ENCODE data around the gene SLC43A3. TPM values are rescaled to one million over a fixed set of nuclear protein-coding genes. Genes with fewer than 3 reads are reported as not detected.

The SLC43A3 gene
- total and polyA plus RNA-seq, 9 of the 15 experiments (the other 6 are each of a cell fraction or from before 2014, with no cell fraction given), result 63.7 to 281 (median 139) TPM

DNA sequence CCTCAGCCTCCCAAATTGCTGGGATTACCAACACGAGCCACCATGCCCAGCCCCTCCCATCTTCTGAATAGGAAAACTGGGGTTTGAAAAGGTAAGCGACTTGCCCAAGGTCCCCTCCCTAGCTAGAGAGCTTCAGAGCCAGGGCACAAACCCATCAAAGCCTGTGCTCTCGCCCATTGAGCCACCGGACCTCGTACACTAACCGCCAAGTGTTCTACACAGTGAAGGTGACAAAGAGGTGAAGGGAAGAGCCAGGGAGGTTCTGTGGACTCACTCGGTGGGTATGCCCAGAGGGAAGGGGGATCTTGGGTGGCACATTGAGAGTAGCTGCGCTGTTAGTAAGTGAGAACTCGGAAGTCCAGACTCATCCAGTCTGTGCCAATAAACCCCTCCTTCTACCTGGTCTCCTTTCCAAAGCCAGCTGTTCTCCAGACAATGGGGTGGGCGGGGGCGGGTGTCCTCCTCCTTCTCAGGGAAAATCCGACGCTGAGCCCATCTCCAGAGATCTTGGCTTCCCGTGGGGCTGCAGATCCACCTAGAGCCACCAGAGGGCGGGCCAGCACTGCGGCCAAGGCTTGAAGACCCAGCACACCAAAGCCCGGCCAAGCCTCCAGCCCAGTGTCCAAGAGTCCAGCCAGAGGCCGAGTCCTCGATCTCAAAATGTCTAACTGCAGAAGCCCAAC is 30.2 kb upstream of the SLC43A3 start (continued):
- 0 out of 2 replicates have a peak, but pooled peaks have one; percentile 49 for TF ChIP-seq ARID2 (IDR thresholded peaks at IDR 0.05)
- TF ChIP-seq POLR2B (IDR thresholded peaks at IDR 0.05; ENCODE audit: low read depth, partially characterized antibody), result no peak
- TF ChIP-seq, protein P1, sequence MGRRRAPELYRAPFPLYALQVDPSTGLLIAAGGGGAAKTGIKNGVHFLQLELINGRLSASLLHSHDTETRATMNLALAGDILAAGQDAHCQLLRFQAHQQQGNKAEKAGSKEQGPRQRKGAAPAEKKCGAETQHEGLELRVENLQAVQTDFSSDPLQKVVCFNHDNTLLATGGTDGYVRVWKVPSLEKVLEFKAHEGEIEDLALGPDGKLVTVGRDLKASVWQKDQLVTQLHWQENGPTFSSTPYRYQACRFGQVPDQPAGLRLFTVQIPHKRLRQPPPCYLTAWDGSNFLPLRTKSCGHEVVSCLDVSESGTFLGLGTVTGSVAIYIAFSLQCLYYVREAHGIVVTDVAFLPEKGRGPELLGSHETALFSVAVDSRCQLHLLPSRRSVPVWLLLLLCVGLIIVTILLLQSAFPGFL (CRISPR knock-in tag; IDR thresholded peaks at IDR 0.05), result no peak
- peak; percentile 40 to 58; a peak in 3 of 4 replicates for TF ChIP-seq MAZ (CRISPR knock-in tag; conservative IDR thresholded peaks at IDR 0.05 in 1 of 2, IDR thresholded peaks at IDR 0.05 in 1 of 2)
- TF ChIP-seq, protein P2, sequence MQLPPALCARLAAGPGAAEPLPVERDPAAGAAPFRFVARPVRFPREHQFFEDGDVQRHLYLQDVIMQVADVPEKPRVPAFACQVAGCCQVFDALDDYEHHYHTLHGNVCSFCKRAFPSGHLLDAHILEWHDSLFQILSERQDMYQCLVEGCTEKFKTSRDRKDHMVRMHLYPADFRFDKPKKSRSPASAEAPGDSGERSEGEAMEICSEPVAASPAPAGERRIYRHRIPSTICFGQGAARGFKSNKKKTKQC (CRISPR knock-in tag; IDR thresholded peaks at IDR 0.05), result 0 out of 2 replicates have a peak, but pooled peaks have one; percentile 44
- TF ChIP-seq, protein P3, sequence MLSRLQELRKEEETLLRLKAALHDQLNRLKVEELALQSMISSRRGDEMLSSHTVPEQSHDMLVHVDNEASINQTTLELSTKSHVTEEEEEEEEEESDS (CRISPR knock-in tag; IDR thresholded peaks at IDR 0.05), result no peak
- TF ChIP-seq ERF (CRISPR knock-in tag; IDR thresholded peaks at IDR 0.05), result 0 out of 2 replicates have a peak, but pooled peaks have one; percentile 41
- TF ChIP-seq YY1 (IDR thresholded peaks at IDR 0.05; ENCODE audit: borderline replicate concordance in 1 of 3, control insufficient read depth in 1 of 3, extremely low read depth in 1 of 3, insufficient read depth in 3 of 3, insufficient read length in 1 of 3, insufficient replicate concordance in 2 of 3, low read depth in 1 of 3, low read length in 2 of 3), result peak in 1 of 3 experiments; percentile 14
- TF ChIP-seq STAT5B (CRISPR knock-in tag; IDR thresholded peaks at IDR 0.05), result no peak
- no peak for TF ChIP-seq ASH1L (IDR thresholded peaks at IDR 0.05; ENCODE audit: borderline replicate concordance, low read depth, partially characterized antibody)
- no peak for TF ChIP-seq HDGF (IDR thresholded peaks at IDR 0.05)
- 0 out of 2 replicates have a peak, but pooled peaks have one; percentile 14 for TF ChIP-seq JUN (IDR thresholded peaks at IDR 0.05; ENCODE audit: borderline replicate concordance, low read depth, low read length)
- no peak for TF ChIP-seq JUN (CRISPR knock-in tag; IDR thresholded peaks at IDR 0.05; ENCODE audit: borderline replicate concordance)
- no peak for TF ChIP-seq CBX3 (IDR thresholded peaks at IDR 0.05; ENCODE audit: borderline replicate concordance in 1 of 2, low read length in 2 of 2)
- TF ChIP-seq, protein P4, sequence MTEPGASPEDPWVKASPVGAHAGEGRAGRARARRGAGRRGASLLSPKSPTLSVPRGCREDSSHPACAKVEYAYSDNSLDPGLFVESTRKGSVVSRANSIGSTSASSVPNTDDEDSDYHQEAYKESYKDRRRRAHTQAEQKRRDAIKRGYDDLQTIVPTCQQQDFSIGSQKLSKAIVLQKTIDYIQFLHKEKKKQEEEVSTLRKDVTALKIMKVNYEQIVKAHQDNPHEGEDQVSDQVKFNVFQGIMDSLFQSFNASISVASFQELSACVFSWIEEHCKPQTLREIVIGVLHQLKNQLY (CRISPR knock-in tag; conservative IDR thresholded peaks at IDR 0.05), result no peak
- no peak for TF ChIP-seq SIRT6 (IDR thresholded peaks at IDR 0.05; ENCODE audit: low read depth, low read length)
- no peak for TF ChIP-seq CBX5 (IDR thresholded peaks at IDR 0.05; ENCODE audit: borderline replicate concordance, low read depth)
- no peak for TF ChIP-seq ZSCAN32 (CRISPR knock-in tag; IDR thresholded peaks at IDR 0.05)
- no peak for TF ChIP-seq PHB2 (IDR thresholded peaks at IDR 0.05; ENCODE audit: low read depth)
- TF ChIP-seq CXXC5 (CRISPR knock-in tag; IDR thresholded peaks at IDR 0.05), result peak; percentile 23; the same call in 1 of the 2 replicates
- no peak for TF ChIP-seq HNRNPL (IDR thresholded peaks at IDR 0.05; ENCODE audit: low read depth, low read length)
- TF ChIP-seq, protein P5, sequence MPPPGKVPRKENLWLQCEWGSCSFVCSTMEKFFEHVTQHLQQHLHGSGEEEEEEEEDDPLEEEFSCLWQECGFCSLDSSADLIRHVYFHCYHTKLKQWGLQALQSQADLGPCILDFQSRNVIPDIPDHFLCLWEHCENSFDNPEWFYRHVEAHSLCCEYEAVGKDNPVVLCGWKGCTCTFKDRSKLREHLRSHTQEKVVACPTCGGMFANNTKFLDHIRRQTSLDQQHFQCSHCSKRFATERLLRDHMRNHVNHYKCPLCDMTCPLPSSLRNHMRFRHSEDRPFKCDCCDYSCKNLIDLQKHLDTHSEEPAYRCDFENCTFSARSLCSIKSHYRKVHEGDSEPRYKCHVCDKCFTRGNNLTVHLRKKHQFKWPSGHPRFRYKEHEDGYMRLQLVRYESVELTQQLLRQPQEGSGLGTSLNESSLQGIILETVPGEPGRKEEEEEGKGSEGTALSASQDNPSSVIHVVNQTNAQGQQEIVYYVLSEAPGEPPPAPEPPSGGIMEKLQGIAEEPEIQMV (tag; conservative IDR thresholded peaks at IDR 0.05; ENCODE audit: low read depth), result no peak
- peak; percentile 22; the same call in 1 of the 2 replicates for TF ChIP-seq KLF16 (IDR thresholded peaks at IDR 0.05)

Data from K562 (cell line).